ENCODE results near the gene PTPRT.

DNA sequence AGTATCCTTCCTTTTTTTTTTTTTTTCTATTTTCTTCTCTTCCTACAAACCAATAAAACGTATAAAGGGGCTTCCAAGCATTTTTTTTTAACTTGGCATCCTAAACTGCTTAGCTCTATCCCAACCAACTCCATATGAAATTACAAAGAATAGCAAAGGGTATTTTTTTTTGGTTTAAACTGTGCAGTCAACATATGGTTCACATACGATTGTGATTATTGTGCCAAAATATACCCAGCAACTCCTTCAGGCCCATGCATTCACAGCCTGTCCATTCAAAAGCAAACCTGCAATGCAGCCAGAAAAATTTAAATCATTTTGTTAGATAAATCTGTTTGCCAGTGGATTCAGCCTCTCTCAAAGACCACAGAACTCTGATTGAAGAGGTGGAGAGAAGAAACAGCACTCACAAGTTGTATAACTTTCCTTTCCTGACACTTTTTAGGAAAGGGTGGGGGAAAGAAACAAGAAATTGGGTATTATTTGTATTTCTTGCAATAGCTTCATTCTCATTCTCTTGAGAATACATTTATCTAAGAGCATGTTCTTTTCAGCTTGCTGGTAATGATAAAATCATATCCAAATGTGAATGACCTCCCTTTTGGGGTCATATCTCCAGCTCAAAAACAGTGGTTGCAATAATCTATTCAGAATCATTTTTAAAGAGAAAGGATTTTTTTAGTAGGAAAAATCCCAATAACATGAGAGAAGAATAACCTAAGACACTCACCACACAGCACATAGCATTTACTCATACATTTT lies 870.3 kb downstream of the PTPRT start:
- TF ChIP-seq NFRKB (IDR thresholded peaks at IDR 0.05) (no peak), CTCF (CRISPR knock-in tag; IDR thresholded peaks at IDR 0.05) (no peak)
